GM18517 (cell line): ENCODE data around the gene CDK5.
"Not testable (repeated sequence)": the region's sequence is repeated elsewhere in the genome, so short reads cannot be mapped to it uniquely, and the experiment has no call there.

Experiments
- ATAC-seq: cut with Tn5 transposase; IDR thresholded peaks from one replicate; pipeline ENCODE4 v1.9.1; 2021; ENCODE audit warnings: mild to moderate bottlenecking, moderate library complexity; ENCODE audit not compliant: unreplicated experiment

The CDK5 gene

GRCh38 chr7:151035902-151036301 is 21.8 kb downstream of the CDK5 start:
- ATAC-seq = no peak

- no peak for ATAC-seq
Measured at GRCh38 chr7:151035026-151035717, 22.5 kb downstream of the CDK5 start.

- no peak for ATAC-seq
Measured at GRCh38 chr7:151034312-151035025, 23.2 kb downstream of the CDK5 start.

GRCh38 chr7:151033864-151034249 is 23.8 kb downstream of the CDK5 start:
- ATAC-seq = no peak

GRCh38 chr7:151032936-151033863 is 24.5 kb downstream of the CDK5 start:
- ATAC-seq = no peak

- ATAC-seq = no peak
Measured at GRCh38 chr7:151031011-151031410, 26.7 kb downstream of the CDK5 start.

GRCh38 chr7:151028948-151029501 is 28.7 kb downstream of the CDK5 start:
- no peak for ATAC-seq

- peak; percentile 95 for ATAC-seq
Measured at GRCh38 chr7:151028131-151028947, 29.4 kb downstream of the CDK5 start, which contains the start of gene ABCB8. Gene ABCB8 (plus strand): TSS chr7:151028450. CDS start chr7:151028516, 66 bp downstream.

GRCh38 chr7:151027728-151028130 is 30.0 kb downstream of the CDK5 start:
- peak; percentile 9 for ATAC-seq

GRCh38 chr7:151026771-151027727 is 30.6 kb downstream of the CDK5 start:
- not testable (repeated sequence) for ATAC-seq

- ATAC-seq = no peak
Measured at GRCh38 chr7:151025924-151026671, 31.6 kb downstream of the CDK5 start.

GRCh38 chr7:151024435-151025056 is 33.2 kb downstream of the CDK5 start, which contains the start of gene ATG9B:
Gene ATG9B (minus strand): TSS chr7:151024494. CDS start chr7:151024423, 71 bp downstream.
- no peak for ATAC-seq

GRCh38 chr7:151023232-151023631 is 34.5 kb downstream of the CDK5 start:
- ATAC-seq = no peak

GRCh38 chr7:151020231-151020630 is 37.5 kb downstream of the CDK5 start:
- ATAC-seq = no peak

GRCh38 chr7:151019130-151019447 is 38.6 kb downstream of the CDK5 start:
- no peak for ATAC-seq

- ATAC-seq = no peak
Measured at GRCh38 chr7:151018421-151019129, 39.1 kb downstream of the CDK5 start.

- ATAC-seq = no peak
Measured at GRCh38 chr7:151017953-151018420, 39.7 kb downstream of the CDK5 start.
